Measurements from ENCODE around the gene TRIM62. TPM values are rescaled to one million over a fixed set of nuclear protein-coding genes. Genes with fewer than 3 reads are reported as not detected.

Gene TRIM62
- total RNA-seq, 1 experiment from 2014 or later = 6.9 TPM

DNA sequence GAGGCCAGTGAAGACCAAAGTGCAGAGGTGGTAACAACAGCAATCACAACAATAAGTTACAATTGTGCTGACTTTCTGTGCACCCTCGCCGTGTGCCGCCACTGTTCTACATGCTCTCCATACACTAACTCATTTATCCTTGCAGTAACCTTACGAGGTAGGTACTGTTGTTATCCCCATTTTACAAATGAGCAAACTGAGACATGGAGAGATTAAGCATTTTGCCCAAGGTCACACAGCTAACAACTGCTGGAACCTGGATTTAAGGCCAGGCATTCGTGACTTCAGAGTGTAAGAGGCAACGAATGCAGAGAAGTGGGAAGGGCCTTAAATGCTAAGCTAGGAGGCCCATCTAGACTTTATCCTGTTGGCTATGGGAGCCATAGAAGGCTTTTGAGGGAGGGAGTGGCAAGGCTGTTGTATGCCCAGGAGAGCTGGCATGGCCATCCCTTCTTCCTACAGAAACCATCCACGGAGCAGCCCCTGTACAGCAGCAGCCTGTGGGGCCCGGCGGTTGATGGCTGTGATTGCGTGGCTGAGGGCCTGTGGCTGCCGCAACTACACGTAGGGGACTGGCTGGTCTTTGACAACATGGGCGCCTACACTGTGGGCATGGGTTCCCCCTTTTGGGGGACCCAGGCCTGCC lies 64.3 kb downstream of the TRIM62 start:
- Histone ChIP-seq H3K9ac (ENCODE audit: extremely low read depth, insufficient read length, low read length) (no peak overlapping the region), H3K9me3 (ENCODE audit: control insufficient read depth, low read depth, low read length) (no peaks in the 10 kb centered on the region), H3K4me2 (ENCODE audit: insufficient read depth, insufficient read length, low read length) (no peak overlapping the region), H3K23me2 (ENCODE audit: insufficient read length, low read depth, low read length, poor library complexity, severe bottlenecking) (no peaks in the 10 kb centered on the region), H3K27me3 (ENCODE audit: insufficient read depth, low read length) (no peaks in the 10 kb centered on the region), H3K23ac (ENCODE audit: insufficient read length, low read depth, low read length) (no peak overlapping the region), H3K79me1 (ENCODE audit: insufficient read depth, low read depth, low read length, poor library complexity, severe bottlenecking) (no peaks in the 10 kb centered on the region), H3K27ac (ENCODE audit: insufficient read length, low read depth, low read length) (no peak overlapping the region), H4K5ac (ENCODE audit: insufficient read length, low read depth, low read length) (no peak overlapping the region), H2AFZ (ENCODE audit: low read length) (no peak overlapping the region), H3K79me2 (ENCODE audit: insufficient read depth, low read length) (no peaks in the 10 kb centered on the region), H3K4me1 (ENCODE audit: insufficient read depth, low read length) (no peaks in the 10 kb centered on the region), H3K4ac (ENCODE audit: low read depth, low read length) (no peak overlapping the region), H3K56ac (ENCODE audit: insufficient read length, low read depth, low read length) (no peak overlapping the region), H3K18ac (ENCODE audit: insufficient read length, low read depth, low read length) (no peak overlapping the region), H4K8ac (replicated peaks; ENCODE audit: insufficient read length, low read depth, low read length) (no peak overlapping the region), H2BK120ac (ENCODE audit: low read depth, low read length, poor library complexity, severe bottlenecking) (no peak overlapping the region), H2AK5ac (ENCODE audit: insufficient read length, low read length) (no peak overlapping the region), H3T11ph (ENCODE audit: low read length) (no peak overlapping the region), H2BK12ac (ENCODE audit: insufficient read length, low read depth, low read length) (no peak overlapping the region), H3K14ac (ENCODE audit: insufficient read depth, low read length) (no peak overlapping the region), H2BK5ac (ENCODE audit: insufficient read length, low read length) (no peak overlapping the region), H4K20me1 (ENCODE audit: control insufficient read depth, insufficient read depth, insufficient read length) (no peaks in the 10 kb centered on the region), H2BK15ac (ENCODE audit: low read depth, low read length) (no peak overlapping the region), H4K91ac (ENCODE audit: insufficient read length, low read depth, low read length) (no peak overlapping the region), H2BK20ac (ENCODE audit: low read depth, low read length, poor library complexity, severe bottlenecking) (no peak overlapping the region)
- no CpG with 5 or more reads among the region's 13 CpGs for WGBS (ENCODE audit: extremely low coverage, insufficient read length, low lambda C conversion rate)
- Mint-ChIP-seq H3K4me1 (peaks cover 3 to 10% of the 10 kb centered on the region in 2 experiments; a peak in 2 of 4 replicates), H3K4me3 (no peak overlapping the region), H3K27me3 (ENCODE audit: low read depth) (peaks cover 29% of the 10 kb centered on the region), H3K36me3 (ENCODE audit: insufficient read depth in 1 of 3, low read depth in 3 of 3) (no peaks in the 10 kb centered on the region; a peak in 1 of 7 replicates), H3K9me3 (no peaks in the 10 kb centered on the region), H3K27ac (no peak overlapping the region)
- TF ChIP-seq, protein P1, sequence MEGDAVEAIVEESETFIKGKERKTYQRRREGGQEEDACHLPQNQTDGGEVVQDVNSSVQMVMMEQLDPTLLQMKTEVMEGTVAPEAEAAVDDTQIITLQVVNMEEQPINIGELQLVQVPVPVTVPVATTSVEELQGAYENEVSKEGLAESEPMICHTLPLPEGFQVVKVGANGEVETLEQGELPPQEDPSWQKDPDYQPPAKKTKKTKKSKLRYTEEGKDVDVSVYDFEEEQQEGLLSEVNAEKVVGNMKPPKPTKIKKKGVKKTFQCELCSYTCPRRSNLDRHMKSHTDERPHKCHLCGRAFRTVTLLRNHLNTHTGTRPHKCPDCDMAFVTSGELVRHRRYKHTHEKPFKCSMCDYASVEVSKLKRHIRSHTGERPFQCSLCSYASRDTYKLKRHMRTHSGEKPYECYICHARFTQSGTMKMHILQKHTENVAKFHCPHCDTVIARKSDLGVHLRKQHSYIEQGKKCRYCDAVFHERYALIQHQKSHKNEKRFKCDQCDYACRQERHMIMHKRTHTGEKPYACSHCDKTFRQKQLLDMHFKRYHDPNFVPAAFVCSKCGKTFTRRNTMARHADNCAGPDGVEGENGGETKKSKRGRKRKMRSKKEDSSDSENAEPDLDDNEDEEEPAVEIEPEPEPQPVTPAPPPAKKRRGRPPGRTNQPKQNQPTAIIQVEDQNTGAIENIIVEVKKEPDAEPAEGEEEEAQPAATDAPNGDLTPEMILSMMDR (conservative IDR thresholded peaks at IDR 0.05) = no peak
- DNase-seq = no peak

Measured in H9 (cell line).